Nephron progenitor cell (in vitro differentiated cells): ENCODE results near the gene PNLIPRP1.

Experiments used
- DNase-seq: peaks from one replicate; pipeline ENCODE4 v3.0.0; 2021
- H3K27ac Mint-ChIP-seq: 2 replicates; pipeline ENCODE4 v1.8.0; 2021; ENCODE audit warnings: mild to moderate bottlenecking, moderate library complexity, mixed read lengths
- H3K27me3 Mint-ChIP-seq: 2 replicates; pipeline ENCODE4 v1.8.0; 2021; ENCODE audit warnings: mild to moderate bottlenecking, low read depth, mixed read lengths; ENCODE audit not compliant: poor library complexity
- H3K36me3 Mint-ChIP-seq: 2 replicates; pipeline ENCODE4 v1.8.0; 2021; ENCODE audit warnings: low read depth, mixed read lengths
- H3K4me1 Mint-ChIP-seq: 2 replicates; pipeline ENCODE4 v1.8.0; 2021; ENCODE audit warnings: mixed read lengths
- H3K4me3 Mint-ChIP-seq: 2 replicates; pipeline ENCODE4 v1.8.0; 2021; ENCODE audit warnings: mild to moderate bottlenecking, moderate library complexity, mixed read lengths
- H3K9me3 Mint-ChIP-seq: 2 replicates; pipeline ENCODE4 v1.8.0; 2021; ENCODE audit warnings: mild to moderate bottlenecking, moderate library complexity, mixed read lengths
- CTCF ChIP-seq: fragments of 200-600 bp; sonication (generic); IDR thresholded peaks from 2 replicates; pipeline ENCODE4 v1.5.0; 2021; ENCODE audit warnings: antibody characterized with exemption

PNLIPRP1 gene

GRCh38 chr10:116594525-116595035 is 3.8 kb downstream of the PNLIPRP1 start:
- Mint-ChIP-seq H3K27me3 (peaks cover 24% of the 10 kb centered on the region), H3K4me3 (no peak overlapping the region), H3K27ac (no peak overlapping the region), H3K4me1 (no peaks in the 10 kb centered on the region), H3K9me3 (no peaks in the 10 kb centered on the region), H3K36me3 (no peaks in the 10 kb centered on the region)
- no peak for TF ChIP-seq CTCF
- no peak for DNase-seq

DNA sequence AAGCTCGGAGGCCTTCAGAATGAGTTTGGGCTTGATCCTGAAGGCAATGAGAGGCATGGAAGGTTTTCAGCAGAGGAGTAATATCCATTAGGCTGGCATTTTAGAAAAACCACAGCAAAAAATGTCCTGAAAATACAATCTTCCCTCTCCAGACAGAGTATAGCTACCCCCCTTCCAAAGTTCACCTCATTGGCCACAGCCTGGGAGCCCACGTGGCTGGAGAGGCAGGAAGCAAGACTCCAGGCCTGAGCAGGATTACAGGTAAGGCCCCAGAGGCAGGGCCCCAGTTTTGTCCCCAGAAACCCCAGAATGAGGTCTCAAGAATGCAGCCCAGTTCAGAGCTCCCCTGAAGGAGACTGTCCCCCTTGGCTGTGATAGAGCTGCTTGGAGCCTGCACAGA is 5.3 kb downstream of the PNLIPRP1 start:
- H3K36me3 Mint-ChIP-seq: no peaks in the 10 kb centered on the region
- no peaks in the 10 kb centered on the region for H3K4me1 Mint-ChIP-seq
- TF ChIP-seq CTCF: no peak
- peaks cover 23% of the 10 kb centered on the region for H3K27me3 Mint-ChIP-seq
- no peak overlapping the region for H3K4me3 Mint-ChIP-seq
- no peak for DNase-seq
- H3K27ac Mint-ChIP-seq: no peak overlapping the region
- H3K9me3 Mint-ChIP-seq: no peaks in the 10 kb centered on the region

- H3K36me3 Mint-ChIP-seq: no peaks in the 10 kb centered on the region
- H3K9me3 Mint-ChIP-seq: no peaks in the 10 kb centered on the region
- peaks cover 25% of the 10 kb centered on the region for H3K27me3 Mint-ChIP-seq
- no peak overlapping the region for H3K4me3 Mint-ChIP-seq
- no peak for TF ChIP-seq CTCF
- no peaks in the 10 kb centered on the region for H3K4me1 Mint-ChIP-seq
- no peak for DNase-seq
- H3K27ac Mint-ChIP-seq: no peak overlapping the region
Observed at GRCh38 chr10:116597543-116597942, 6.8 kb downstream of the PNLIPRP1 start.

DNA sequence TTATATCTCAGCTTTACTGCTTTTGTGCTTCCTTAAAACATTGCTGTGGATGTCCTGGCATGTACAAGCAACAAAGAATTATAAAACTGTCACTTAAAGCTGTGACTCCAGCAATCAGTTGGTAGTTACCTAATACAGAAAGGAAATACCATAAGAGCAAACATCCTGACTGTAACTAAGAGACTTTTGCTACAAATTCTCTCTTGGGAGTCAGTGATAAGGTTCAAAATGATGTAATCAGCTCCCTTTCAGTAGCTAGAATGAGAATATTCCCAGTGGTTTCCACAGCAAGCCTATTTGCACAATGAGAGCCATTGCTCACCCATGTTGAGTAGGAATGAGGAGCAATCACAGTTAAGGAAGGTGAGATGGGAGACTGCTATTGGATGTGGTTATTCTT is 7.6 kb downstream of the PNLIPRP1 start:
- Mint-ChIP-seq H3K27me3 (peaks cover 25% of the 10 kb centered on the region), H3K4me3 (no peak overlapping the region), H3K4me1 (no peaks in the 10 kb centered on the region), H3K36me3 (no peaks in the 10 kb centered on the region), H3K9me3 (no peaks in the 10 kb centered on the region), H3K27ac (no peak overlapping the region)
- DNase-seq: no peak
- no peak for TF ChIP-seq CTCF

- peaks cover 25% of the 10 kb centered on the region for H3K27me3 Mint-ChIP-seq
- no peak for TF ChIP-seq CTCF
- H3K27ac Mint-ChIP-seq: no peak overlapping the region
- no peaks in the 10 kb centered on the region for H3K36me3 Mint-ChIP-seq
- H3K9me3 Mint-ChIP-seq: no peaks in the 10 kb centered on the region
- no peak for DNase-seq
- no peaks in the 10 kb centered on the region for H3K4me1 Mint-ChIP-seq
- H3K4me3 Mint-ChIP-seq: no peak overlapping the region
Observed at GRCh38 chr10:116599991-116600390, 9.2 kb downstream of the PNLIPRP1 start.

GRCh38 chr10:116602648-116603400 is 12.1 kb downstream of the PNLIPRP1 start:
- no peak overlapping the region for H3K27ac Mint-ChIP-seq
- H3K36me3 Mint-ChIP-seq: no peaks in the 10 kb centered on the region
- no peak overlapping the region for H3K4me3 Mint-ChIP-seq
- TF ChIP-seq CTCF: no peak
- no peaks in the 10 kb centered on the region for H3K9me3 Mint-ChIP-seq
- DNase-seq: no peak
- H3K27me3 Mint-ChIP-seq: peaks cover 27% of the 10 kb centered on the region
- H3K4me1 Mint-ChIP-seq: peaks cover 6% of the 10 kb centered on the region
